HG02973 (cell line): ENCODE measurements around the gene CENATAC.
"Not testable (repeated sequence)": the region's sequence is repeated elsewhere in the genome, so short reads cannot be mapped to it uniquely, and the experiment has no call there.

Source experiments
- ATAC-seq: cut with Tn5 transposase; IDR thresholded peaks from one replicate; pipeline ENCODE4 v1.9.1; 2021; ENCODE audit warnings: moderate library complexity; ENCODE audit not compliant: unreplicated experiment

CENATAC gene

DNA sequence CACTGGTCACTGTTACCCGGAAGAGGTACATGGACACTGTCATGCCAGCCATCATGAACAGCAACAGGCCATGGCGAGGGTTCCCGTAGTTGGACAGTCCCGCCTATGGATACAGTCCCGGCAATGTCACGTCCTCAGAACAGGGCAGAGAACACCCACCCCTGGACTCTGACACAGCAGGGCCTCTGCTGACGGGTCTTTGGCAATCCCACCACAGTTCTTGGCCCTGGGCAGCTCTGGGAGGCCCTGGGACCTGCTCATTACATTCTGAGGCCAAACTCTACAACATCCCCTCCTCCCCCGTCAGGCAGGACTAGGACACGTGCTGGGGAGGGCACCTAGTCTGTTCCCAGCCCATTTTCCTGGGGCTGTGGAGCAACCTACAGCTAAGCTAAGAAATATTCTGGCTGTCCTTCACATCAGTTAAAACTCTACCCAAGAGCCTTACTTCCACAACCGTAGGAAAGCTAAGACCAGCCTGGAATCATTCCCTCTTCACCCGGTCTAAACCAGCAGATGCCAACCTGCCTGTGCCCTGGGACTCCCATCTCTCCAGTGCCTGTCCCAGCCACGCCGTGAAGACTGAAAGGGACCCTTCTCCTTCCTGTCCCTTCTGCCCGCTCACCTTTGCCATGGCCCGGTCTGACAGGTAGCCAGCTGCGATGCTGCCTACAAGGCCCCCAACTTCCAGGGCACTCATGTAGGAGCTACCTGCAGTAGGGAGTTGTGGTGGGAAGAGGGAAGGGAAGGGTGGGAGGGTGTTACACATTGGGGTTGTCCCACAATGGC, 28.2 kb downstream of the CENATAC start:
- no peak for ATAC-seq

- ATAC-seq, result no peak
Measured at GRCh38 chr11:119026970-119027369, 29.0 kb downstream of the CENATAC start.

DNA sequence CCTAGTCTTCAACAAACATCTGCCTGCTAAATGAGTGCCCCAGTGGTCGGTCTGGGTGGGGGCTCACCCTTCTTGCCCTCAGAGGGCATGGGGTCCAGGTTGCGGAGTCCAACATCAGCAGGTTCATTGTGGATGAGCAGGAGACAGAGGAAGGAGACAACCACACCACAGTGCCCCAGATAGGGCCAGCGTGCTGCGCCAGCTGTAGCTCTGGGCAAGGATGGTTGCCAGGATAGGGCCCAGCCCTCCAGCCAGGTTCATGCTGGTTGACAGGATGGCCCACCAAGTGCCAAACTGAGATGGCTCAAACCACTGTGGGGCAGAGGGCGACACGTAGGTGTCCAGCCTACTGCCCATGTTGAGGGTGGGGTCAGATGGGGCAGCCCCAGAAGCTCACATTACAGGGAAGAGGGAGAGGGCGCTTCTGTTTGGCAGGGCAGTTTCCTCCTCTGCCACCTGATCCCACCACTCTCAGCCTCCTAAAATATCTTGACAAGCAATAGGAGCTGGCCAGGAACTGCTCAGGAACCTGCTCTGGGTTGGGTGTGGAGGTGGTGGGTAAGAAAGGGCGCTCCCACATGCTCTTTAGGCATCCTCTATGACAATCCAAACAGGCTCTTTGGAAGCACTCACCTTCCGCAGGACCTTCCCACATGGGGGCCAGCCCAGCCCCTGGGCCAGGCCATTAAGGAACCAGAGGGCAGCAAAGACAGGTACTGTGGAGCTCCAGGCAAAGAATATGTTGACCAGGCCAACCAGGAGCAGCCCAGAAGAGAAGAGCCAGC, 29.8 kb downstream of the CENATAC start:
- ATAC-seq, result no peak

- no peak for ATAC-seq
Measured at GRCh38 chr11:119028346-119029068, 30.6 kb downstream of the CENATAC start.

GRCh38 chr11:119029069-119029339, 31.1 kb downstream of the CENATAC start:
- ATAC-seq, result no peak

- ATAC-seq, result peak; percentile 7
Measured at GRCh38 chr11:119029340-119030028, 31.5 kb downstream of the CENATAC start.

DNA sequence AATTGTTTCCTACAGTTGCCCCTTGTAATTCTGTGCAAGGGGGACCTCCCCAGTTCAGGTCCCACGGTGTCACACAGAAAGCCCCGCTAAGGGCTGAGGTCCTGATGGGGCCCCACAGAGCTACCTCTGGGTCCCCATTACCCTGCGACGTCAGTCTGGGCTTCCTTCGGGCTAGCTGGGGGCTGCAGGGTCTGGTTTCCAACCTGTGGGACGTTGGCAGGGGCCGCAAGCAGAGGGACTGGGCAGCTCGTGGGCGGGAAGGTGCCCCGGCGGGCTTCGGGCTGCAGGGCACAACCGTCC, 32.0 kb downstream of the CENATAC start:
- peak; percentile 19 for ATAC-seq

GRCh38 chr11:119030329-119031047, 32.5 kb downstream of the CENATAC start, which contains the start of gene SLC37A4:
TSS of gene SLC37A4 (minus strand) at chr11:119030877.
- ATAC-seq, result peak; percentile 79

- ATAC-seq, result no peak
Measured at GRCh38 chr11:119031912-119032280, 34.0 kb downstream of the CENATAC start.

- not testable (repeated sequence) for ATAC-seq
Measured at GRCh38 chr11:119033421-119033820, 35.5 kb downstream of the CENATAC start.

DNA sequence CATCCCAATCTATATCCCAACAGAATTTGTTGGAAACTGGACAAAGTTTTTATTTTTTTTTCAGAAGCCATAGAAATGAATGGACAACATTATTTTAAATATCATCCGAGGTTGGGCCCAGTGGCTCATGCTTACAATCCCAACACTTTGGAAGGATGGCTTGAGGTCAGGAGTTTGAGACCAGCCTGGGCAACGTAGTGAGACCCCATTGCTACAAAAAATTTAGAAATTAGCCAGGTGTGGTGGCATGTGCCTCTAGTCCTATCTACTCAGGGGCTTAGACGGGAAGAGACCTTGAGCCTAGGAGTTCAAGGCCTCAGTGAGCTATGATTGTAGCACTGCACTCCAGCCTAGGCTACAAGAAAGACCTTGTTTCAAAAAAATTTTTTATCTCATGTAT, 36.9 kb downstream of the CENATAC start:
- no peak for ATAC-seq

DNA sequence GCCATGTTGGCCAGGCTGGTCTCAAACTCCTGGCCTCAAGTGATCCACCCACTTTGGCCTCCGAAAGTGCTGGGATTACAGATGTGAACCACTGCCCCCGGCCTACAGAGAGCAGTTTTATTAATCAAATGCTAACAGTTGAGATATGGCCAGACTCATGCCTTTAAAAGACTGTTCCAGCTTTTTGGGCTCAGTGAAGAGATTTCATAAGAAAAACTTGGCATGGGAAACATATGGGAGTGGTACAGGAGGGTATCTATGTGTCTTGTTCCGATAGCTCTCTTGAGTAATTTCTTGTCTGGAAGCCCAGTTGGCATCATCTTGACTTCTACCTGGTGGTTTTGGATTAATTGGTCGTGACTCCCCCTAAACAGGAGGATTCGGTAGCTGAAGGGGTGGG, 40.9 kb downstream of the CENATAC start:
- no peak for ATAC-seq

DNA sequence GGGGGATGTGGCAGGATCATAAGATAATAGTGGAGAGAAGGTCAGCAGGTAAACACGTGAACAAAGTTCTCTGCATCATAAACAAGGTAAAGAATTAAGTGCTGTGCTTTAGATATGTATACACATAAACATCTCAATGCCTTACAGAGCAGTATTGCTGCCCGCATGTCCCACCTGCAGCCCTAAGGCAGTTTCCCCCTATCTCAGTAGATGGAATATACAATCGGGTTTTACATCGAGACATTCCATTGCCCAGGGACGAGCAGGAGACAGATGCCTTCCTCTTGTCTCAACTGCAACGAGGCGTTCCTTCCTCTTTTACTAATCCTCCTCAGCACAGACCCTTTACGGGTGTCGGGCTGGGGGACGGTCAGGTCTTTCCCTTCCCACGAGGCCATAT, 41.5 kb downstream of the CENATAC start:
- ATAC-seq, result not testable (repeated sequence)

DNA sequence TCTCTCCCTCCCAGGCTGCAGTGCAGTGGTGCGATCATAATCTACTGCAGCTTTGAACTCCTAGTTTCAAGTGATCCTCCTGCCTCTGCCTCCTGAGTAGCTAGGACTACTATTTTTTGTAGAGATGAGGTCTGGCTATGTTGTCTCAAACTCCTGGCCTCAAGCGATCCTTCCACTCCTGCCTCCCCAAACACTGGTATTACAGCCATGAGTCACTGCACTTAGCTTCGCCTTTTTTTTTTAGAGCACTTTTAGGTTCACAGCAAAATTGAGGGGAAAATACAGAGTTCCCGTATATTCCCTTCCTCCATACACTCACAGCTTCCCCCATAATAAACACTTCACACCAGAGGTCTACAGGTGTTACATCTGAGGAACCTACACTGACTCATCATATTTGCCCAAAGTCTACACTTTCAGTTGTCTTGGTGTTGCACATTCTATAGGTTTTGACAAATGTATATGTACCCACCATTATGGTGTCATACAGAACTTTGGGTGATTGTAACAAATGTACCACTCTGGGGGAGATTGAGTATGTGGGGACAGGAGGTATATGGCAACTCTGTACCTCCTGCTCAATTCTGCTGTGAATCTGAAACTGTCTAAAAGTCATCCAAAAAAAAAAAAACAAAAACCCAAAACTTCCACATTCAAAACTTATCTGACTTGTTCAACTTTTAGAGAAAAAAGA, 44.0 kb downstream of the CENATAC start:
- ATAC-seq, result no peak

- no peak for ATAC-seq
Measured at GRCh38 chr11:119042927-119043326, 45.0 kb downstream of the CENATAC start.

GRCh38 chr11:119044708-119045107, 46.8 kb downstream of the CENATAC start:
- no peak for ATAC-seq

GRCh38 chr11:119046489-119046888, 48.6 kb downstream of the CENATAC start:
- ATAC-seq, result no peak

- ATAC-seq, result no peak
Measured at GRCh38 chr11:119047205-119047604, 49.3 kb downstream of the CENATAC start.

DNA sequence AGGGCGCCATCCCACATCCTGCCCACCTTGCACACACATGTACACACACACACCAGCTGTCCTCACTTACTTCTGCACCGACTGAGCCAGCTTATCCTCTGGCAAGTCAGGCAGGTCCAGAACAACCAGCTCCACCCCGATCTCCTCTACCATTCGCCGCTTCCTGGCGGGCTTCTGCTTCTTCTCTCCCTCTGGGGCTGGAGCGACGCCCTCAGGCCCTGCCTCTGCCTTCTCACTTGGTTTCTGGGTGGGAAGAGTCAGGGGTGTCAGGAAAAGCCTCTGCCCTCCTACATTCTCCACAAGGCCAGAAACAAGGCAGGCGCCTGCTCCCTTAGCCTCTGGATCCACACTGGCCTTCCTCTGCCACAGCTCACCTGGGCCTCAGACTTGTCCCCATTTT, 50.7 kb downstream of the CENATAC start:
- no peak for ATAC-seq

DNA sequence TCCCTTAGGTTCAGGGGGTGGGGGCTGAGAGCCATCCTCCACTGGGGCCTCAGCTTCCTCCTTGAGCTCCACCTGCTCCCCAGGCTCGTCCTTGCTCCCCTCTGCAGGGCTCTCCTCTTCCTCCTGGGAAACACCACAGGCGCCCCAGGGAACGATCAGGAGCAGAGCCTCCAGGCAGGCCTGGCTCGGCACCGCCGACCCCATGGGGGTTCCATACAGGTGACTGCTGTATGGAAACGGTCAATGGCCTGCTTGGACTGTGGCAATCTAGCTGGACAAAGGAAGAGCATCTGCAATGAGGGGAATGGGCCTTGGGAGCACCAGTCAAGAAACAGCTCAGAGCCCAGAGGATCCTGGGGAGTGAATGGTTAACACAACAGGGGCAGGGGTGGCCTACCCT, 51.1 kb downstream of the CENATAC start:
- no peak for ATAC-seq
